ENCODE data around the gene FOXRED1.

DNA sequence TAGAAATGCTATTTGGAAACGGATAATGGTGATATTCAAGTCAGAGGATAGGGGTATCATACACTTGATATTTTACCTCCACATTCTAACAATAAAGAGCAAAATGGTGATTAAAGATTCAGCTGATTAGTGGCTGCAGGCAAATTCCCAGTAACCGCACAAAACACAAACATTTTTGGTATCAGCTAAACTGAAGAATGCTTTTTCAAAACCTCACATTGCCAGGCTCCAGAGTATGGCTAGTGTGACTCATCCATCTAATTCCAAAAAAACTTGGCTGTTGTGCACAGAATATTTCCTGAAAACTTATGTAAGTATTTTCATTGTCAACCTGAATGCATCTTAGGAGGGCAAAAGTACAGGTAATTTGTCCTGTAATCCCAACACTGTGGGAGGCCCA lies 11.2 kb upstream of the FOXRED1 start:
- TF ChIP-seq L3MBTL2 (conservative IDR thresholded peaks at IDR 0.05) (no peak), SUZ12 (IDR thresholded peaks at IDR 0.05) (no peak), HDGF (IDR thresholded peaks at IDR 0.05; ENCODE audit: borderline replicate concordance) (no peak), SP1 (IDR thresholded peaks at IDR 0.05) (no peak), FOXM1 (IDR thresholded peaks at IDR 0.05; ENCODE audit: borderline replicate concordance) (no peak), BHLHE40 (IDR thresholded peaks at IDR 0.05; ENCODE audit: borderline replicate concordance) (no peak), NFRKB (IDR thresholded peaks at IDR 0.05) (no peak), ELF4 (IDR thresholded peaks at IDR 0.05) (no peak), FOXK2 (IDR thresholded peaks at IDR 0.05) (no peak), ZNF384 (IDR thresholded peaks at IDR 0.05) (no peak), TARDBP (IDR thresholded peaks at IDR 0.05) (no peak)
- TF ChIP-seq, protein P1, sequence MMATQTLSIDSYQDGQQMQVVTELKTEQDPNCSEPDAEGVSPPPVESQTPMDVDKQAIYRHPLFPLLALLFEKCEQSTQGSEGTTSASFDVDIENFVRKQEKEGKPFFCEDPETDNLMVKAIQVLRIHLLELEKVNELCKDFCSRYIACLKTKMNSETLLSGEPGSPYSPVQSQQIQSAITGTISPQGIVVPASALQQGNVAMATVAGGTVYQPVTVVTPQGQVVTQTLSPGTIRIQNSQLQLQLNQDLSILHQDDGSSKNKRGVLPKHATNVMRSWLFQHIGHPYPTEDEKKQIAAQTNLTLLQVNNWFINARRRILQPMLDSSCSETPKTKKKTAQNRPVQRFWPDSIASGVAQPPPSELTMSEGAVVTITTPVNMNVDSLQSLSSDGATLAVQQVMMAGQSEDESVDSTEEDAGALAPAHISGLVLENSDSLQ (IDR thresholded peaks at IDR 0.05): no peak

Measured in HEK293T (cell line).